ENCODE data around the gene SVOP.

The SVOP gene

GRCh38 chr12:108858311-108859074, 162.4 kb downstream of the SVOP start:
- DNase-seq (ENCODE audit: low read depth in 3 of 3, low spot score in 1 of 3) = no peak

Data from stimulated activated CD4-positive, alpha-beta T cell treated with anti-CD3 and anti-CD28 coated beads, TNF-alpha, amount 100 ng/mL, for 1 hour (primary cell).